Superior temporal gyrus (tissue), 1 donor: ENCODE data around the gene CCNK.

Experiments used
- DNase-seq: peaks from one replicate; pipeline ENCODE4 v3.0.0-alpha.2; 2016; ENCODE audit errors: extremely low spot score

CCNK gene

GRCh38 chr14:99480917-99481744, at the start of gene CCNK:
CCNK (plus strand) TSS chr14:99481409; CDS start chr14:99492678, 11,269 bp downstream.
- peak; percentile 99 for DNase-seq

DNA sequence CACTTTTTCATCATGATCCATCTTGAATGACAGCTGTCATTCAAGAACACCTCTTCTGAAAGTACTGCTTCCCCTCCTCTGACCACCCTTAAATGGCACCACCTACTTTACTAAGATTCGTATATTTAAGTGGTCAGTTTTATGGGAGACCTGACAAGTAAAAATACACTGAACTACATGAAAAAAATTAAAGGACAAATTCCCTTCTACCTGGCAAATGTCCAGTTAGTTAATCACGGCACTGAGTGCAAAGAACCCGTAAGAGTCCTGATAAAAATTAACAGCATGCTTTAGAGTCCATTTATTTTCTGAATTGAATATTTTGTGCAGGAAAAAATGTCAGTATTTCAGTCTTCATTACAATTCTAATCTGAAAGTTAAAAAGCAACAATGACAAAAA, 49.2 kb upstream of the CCNK start:
- no peak for DNase-seq

- no peak for DNase-seq
Measured at GRCh38 chr14:99432485-99432884, 48.7 kb upstream of the CCNK start.

- no peak for DNase-seq
Measured at GRCh38 chr14:99435327-99435726, 45.9 kb upstream of the CCNK start.

DNA sequence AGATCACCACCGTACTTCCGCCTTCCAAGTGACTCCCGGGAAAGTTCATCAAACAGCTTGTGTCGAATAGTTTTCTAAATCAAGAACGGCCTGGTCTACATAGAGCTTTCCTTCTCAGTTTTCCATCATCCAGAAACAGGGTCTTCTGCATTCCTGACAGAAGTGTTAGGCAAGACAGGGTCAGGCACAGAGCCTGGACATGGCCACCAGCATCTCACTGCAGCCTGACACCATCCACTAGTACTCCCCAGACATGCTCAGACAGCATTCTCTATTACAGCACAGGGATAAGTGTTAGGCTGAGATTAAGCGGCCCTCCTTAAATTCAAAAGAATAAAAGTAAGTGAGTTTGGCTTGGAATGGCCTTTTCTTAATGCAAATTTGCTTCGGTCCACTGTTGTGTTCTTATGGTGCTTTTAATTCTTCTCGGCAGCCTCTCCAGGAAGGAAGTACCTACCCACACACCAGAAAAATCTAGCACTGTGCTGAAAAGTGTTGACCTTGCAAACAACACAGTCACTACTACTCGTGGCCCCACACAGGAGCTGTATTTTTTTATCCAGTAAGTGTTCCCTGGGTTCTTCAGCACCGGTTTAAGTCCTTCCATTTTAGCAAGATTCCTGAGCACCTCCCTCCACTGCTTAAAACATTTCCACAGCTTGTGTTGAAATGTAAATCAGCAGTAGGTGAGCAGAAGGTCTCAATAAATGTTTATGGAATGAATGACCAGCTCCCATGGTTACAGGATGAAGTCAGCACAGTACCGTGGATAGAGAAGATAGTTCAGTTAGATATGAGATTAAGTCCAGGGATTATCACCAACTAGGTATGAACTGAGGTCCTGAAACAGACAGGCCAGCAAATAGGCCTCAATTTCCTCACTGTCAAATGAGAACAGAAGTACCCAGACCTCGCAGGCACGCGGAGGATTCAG, 44.7 kb upstream of the CCNK start:
- no peak for DNase-seq

DNA sequence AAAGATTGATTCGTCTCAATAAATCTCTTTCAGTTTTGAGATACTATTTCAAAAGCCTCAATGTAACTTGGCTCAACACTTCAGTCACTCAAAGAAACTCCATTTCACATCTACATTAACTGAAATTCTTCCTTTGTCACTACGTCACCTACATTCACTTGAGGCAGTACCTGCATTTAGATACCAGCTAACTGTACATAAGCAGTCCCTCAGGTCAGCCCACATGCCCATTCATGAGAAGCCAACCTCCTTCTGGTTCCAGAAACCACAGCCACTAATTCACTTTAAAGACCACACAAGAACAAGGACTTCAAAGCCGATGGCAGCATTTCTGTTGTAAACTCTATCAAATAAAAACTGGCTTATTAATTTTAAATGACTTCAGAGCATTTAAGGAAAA, 43.5 kb upstream of the CCNK start:
- DNase-seq, result no peak

DNA sequence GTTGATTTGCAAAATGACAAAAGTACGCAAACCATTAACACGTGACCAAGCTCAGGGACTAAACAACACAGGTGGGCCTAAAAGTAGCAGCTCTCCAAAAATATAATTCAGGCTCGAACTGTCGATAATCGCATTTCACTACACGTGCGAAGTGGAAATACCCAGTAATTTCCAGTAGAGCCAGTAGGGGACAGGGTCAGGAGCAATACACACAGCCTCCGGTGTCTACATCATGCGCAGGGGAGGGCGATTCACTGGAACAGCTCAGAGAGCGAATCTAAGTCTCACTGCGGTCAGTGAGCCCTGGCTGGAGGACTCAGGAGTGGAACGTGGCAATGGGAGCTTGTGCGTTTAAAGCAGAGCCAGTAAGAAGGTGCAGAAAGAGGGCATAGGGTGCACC, 40.9 kb upstream of the CCNK start:
- no peak for DNase-seq

GRCh38 chr14:99441157-99441870, 39.9 kb upstream of the CCNK start:
- no peak for DNase-seq

- no peak for DNase-seq
Measured at GRCh38 chr14:99441918-99442317, 39.3 kb upstream of the CCNK start.

DNA sequence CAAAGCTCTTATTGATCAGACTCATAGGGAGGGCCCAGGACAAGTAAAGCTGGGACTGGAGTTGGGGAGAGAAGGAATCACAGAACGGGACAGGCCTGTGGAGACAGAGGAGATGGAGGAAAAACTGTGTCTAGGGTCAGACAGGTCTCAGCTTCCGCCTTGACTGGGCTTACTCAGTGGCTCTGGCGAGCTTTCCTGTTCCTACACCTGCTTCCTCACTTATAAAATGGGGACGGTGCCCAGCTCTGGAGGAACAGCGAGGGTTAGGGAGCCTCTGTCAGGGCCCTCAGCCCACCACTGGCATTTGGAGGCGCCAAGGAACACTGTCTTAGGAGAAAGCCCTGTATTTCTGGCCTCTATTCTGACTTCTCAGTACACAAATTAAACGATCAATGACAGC, 35.3 kb upstream of the CCNK start:
- DNase-seq, result no peak

- no peak for DNase-seq
Measured at GRCh38 chr14:99447739-99448138, 33.5 kb upstream of the CCNK start.

DNA sequence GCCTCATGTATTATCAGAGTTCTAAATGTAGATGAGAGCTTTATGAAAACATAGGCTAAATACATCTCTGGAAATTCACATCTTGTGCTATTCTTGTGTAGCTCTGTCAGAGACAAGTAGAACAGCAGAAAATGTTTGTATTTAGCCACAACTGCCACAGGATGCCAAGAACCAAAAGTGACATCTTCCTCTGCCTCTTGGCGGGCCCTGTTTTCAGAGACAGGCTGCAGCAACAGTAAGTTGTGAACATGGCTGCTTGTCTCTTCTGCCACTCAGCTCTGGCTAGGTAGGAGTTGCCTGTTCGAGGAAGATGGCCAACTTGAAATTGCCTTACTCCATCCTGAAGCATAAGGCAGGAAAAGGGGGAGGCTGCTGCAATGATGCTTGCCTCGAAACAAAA, 30.9 kb upstream of the CCNK start:
- peak; percentile 68 for DNase-seq

DNA sequence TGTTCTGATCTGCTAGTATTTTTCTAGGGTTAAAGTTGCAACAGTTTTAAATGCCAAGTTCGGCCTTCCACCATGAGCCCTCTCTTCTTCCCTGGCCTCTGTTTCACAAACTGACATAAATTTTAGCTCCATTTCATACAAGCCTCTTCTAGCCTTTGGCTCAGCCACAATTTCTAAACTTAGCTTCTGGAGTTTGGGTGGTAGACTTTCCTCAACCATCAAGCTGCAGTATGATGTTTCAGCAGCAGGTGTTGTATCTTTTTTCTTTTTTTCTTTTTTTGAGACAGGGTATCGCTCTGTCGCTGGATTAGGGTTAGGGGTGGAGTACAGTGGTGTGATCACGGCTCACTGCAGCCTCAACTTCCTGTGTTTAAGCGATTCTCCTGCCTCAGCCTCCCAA, 30.0 kb upstream of the CCNK start:
- DNase-seq, result no peak

GRCh38 chr14:99452968-99453367, 28.2 kb upstream of the CCNK start:
- DNase-seq, result no peak

DNA sequence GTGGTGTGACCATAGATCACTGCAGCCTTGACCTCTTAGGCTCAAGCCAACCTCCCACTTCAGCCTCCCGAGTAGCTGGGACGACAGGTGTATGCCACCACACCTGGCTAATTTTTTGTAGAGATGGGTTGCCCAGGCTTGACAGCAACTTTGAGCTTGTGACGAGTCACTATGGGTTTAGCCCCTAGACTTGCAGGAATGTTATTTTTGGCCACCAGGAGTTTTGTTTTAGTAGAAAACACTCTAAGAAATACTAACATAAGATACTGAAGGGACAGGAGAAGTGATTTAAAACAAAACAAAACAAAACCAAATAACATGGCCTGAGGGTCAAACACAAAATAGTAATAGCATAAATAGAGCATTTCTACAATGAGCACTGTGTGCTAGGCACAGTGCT, 27.0 kb upstream of the CCNK start:
- DNase-seq, result no peak

GRCh38 chr14:99459481-99460100, 21.6 kb upstream of the CCNK start:
- no peak for DNase-seq

DNA sequence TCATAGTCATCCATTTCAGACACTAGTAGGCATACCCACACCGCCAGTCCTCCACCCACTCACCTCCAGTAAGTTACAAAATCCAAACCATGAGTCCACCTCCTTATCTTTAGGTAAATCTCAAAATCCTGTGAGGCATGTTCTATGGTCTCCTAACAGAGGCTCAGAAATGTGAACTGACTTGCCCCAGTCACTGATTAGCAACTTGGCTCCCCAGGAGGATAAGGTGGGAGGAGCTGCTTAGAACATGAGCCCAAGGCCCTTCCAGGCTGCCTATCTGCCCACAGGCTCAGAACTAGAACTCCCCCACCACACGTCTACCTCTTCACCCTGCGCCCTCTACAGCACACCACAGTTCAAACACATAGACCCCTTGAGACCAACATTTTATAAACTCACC, 20.4 kb upstream of the CCNK start:
- DNase-seq, result no peak

DNA sequence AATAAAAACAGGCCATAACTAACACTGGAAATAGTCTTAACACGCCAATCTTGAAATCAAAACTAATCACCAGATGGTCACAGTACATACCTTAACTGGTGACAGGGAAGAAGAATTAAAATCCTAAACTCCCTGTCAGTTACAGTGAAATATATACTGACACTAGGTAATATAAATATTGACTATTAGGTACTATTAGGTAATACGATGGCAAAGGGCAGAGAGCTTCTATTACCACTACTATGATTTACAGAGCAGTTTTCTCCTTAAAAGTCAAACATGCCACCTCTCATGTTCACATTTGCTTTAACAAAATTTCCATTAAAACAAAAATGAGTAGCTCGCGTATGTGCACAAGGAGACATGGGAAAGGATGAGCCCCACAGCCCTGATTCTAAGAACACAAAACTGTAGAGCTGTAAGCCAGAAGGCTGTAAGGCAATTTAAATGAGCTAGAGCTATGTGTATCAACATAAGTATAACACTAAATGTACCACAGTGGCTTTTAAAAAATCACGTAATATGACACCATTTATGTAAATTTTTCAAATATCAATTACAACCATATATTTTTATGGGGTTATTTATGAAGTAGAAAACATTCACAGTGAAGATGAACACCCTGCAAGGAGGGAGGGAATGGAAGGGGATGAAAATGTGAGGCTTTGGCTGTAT, 19.7 kb upstream of the CCNK start:
- no peak for DNase-seq

DNA sequence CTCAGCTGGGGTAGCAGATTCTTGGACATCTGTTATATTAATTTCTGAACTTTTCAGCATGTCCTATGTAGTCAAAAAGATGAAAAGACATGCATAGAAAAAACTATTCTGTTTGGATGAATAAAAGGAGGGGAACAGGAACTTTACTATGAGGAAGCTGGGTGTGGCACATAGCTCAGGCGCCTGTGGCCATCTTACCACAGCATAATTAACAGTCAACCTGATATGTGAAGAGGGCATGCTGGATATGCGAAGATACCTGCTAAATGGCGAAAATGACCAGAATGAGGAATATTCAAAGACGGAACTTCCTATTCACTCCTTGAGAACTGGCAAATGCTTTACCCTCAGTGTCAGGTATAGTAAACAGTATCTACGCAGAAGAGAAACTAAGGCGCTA, 19.0 kb upstream of the CCNK start:
- no peak for DNase-seq

GRCh38 chr14:99463974-99464373, 17.2 kb upstream of the CCNK start:
- DNase-seq, result peak; percentile 43

DNA sequence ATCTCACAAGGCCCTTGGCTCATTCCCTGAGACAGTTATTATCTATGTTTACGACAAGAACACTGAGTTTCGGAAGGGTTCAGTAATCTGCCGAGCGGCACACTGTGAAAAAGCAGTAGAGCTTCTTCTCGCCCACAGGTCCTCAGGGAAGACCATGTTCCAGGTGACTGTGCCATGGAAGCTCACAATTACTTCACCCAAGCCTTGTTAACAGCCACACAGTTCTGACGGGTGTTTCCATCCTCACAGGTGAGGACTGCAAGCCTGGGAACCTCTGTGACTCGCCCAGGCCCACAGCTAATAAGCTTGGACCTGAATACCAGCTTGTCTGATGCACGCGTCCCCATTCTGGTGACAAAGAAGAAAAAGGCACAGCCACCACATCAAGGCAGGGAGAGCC, 15.9 kb upstream of the CCNK start:
- DNase-seq, result no peak
